Mesodermal cell (in vitro differentiated cells): ENCODE data around the gene B9D2.
A peak's percentile ranks its signal among the peaks of the same experiment; 100 is the strongest.

Experiments
- H3K27ac ChIP-seq: 2 replicates; pipeline ENCODE4 v1.7.0; 2013; ENCODE audit warnings: mild to moderate bottlenecking, low read depth, low read length, moderate library complexity; ENCODE audit not compliant: severe bottlenecking
- H3K36me3 ChIP-seq: 2 replicates; pipeline ENCODE4 v1.7.1; 2013; ENCODE audit warnings: mild to moderate bottlenecking, low read length, moderate library complexity; ENCODE audit not compliant: control insufficient read depth, insufficient read depth
- H3K4me1 ChIP-seq: one replicate; pipeline ENCODE4 v1.7.1; 2013; ENCODE audit warnings: mild to moderate bottlenecking, low read length; ENCODE audit not compliant: insufficient read depth, control insufficient read depth, poor library complexity, severe bottlenecking
- H3K4me3 ChIP-seq: 2 replicates; pipeline ENCODE4 v1.7.0; 2013; ENCODE audit warnings: low read length, control low read depth, mild to moderate bottlenecking; ENCODE audit not compliant: insufficient read depth, poor library complexity, severe bottlenecking; ENCODE audit errors: extremely low read depth
- H3K9me3 ChIP-seq: 2 replicates; pipeline ENCODE4 v1.7.1; 2013; ENCODE audit warnings: mild to moderate bottlenecking, low read length, moderate library complexity; ENCODE audit not compliant: control insufficient read depth
- WGBS, 2 experiments: methylation state at CpG; one replicate each; pipeline ENCODE4 v1.1.5; 2013; ENCODE audit warnings: missing lambda C conversion rate in 2 of 2; ENCODE audit not compliant: insufficient coverage in 2 of 2; 5-methylcytosine and 5-hydroxymethylcytosine counted together

The B9D2 gene

GRCh38 chr19:41403181-41403970 is 39.4 kb upstream of the B9D2 start:
- peaks cover 2% of the 10 kb centered on the region for H3K36me3 ChIP-seq
- WGBS, 2 experiments = 89 to 90% methylated on average over 11 of the region's 12 CpGs
- H3K27ac ChIP-seq = no peak overlapping the region
- no peaks in the 10 kb centered on the region for H3K9me3 ChIP-seq
- H3K4me3 ChIP-seq = no peak overlapping the region
- peaks cover 15% of the 10 kb centered on the region for H3K4me1 ChIP-seq

GRCh38 chr19:41402010-41402409 is 38.1 kb upstream of the B9D2 start:
- Histone ChIP-seq H3K4me3 (no peak overlapping the region), H3K36me3 (peaks cover 2% of the 10 kb centered on the region), H3K4me1 (peaks cover 11% of the 10 kb centered on the region), H3K9me3 (no peaks in the 10 kb centered on the region), H3K27ac (no peak overlapping the region)
- WGBS, 2 experiments = 100% methylated on average over 2 of the region's 3 CpGs; no CpG with 5 or more reads in 1 of the 2 experiments

DNA sequence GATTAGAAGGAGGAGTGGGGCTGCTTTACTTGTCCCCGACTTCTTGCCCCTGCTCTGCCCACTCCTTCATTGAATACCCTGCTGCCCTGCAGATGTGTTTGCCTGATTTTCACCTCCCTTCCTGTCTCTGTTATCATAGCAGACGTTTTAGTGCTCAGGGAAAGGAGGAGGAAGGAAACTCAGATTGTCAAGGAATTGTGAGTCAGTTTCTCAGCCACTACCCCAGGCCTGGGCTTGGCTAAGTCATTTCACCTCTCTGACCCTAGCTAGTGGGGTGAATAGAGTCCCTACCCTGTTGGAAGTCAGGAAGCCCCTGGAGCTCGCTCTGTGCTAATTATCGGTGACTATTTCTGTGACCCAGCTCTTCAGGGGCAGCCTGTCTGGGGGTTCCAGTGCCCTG is 37.5 kb upstream of the B9D2 start:
- 100% methylated on average over 2 of the region's 4 CpGs; no CpG with 5 or more reads in 1 of the 2 experiments for WGBS, 2 experiments
- Histone ChIP-seq H3K36me3 (peaks cover 2% of the 10 kb centered on the region), H3K4me1 (peaks cover 11% of the 10 kb centered on the region), H3K27ac (peak overlapping the region; percentile 16), H3K9me3 (no peaks in the 10 kb centered on the region), H3K4me3 (no peak overlapping the region)

GRCh38 chr19:41399525-41399924 is 35.6 kb upstream of the B9D2 start:
- H3K9me3 ChIP-seq = no peaks in the 10 kb centered on the region
- WGBS, 2 experiments = 79 to 88% methylated on average over 2 of the region's 2 CpGs
- H3K27ac ChIP-seq = no peak overlapping the region

GRCh38 chr19:41399091-41399490 is 35.1 kb upstream of the B9D2 start:
- Histone ChIP-seq H3K27ac (no peak overlapping the region), H3K4me1 (peaks cover 11% of the 10 kb centered on the region), H3K4me3 (peak overlapping the region; percentile 95), H3K36me3 (no peaks in the 10 kb centered on the region), H3K9me3 (no peaks in the 10 kb centered on the region)
- WGBS, 2 experiments = 89 to 100% methylated on average over 3 of the region's 3 CpGs

More at GRCh38 chr19:41399525-41399924, 35.6 kb upstream of the B9D2 start:
- Histone ChIP-seq H3K4me1 (peaks cover 11% of the 10 kb centered on the region), H3K36me3 (no peaks in the 10 kb centered on the region), H3K4me3 (no peak overlapping the region)

- no peak overlapping the region for H3K27ac ChIP-seq
- WGBS, 2 experiments = 56% methylated on average over 1 of the region's 3 CpGs
These were observed 34.6 kb upstream of the B9D2 start for GRCh38 chr19:41398598-41398997.

DNA sequence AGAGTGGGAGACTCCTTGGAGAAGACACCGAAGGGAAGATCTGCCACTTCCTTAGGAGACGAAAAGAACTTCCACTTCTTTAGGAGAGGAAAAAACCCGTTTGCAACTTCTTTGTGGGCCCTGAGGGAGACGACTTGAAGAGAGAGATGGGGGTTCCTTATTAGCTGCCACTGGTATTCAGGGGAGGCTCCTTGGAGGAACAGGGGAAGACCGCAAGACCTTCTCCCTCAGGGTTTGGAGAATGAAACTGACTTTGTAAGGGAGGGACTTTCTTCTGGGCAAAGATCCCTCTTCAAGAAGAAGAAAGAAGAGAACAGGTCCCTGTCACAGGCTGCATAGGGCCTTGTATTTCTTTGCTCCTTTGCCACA is 34.1 kb upstream of the B9D2 start:
- H3K4me3 ChIP-seq = peak overlapping the region; percentile 95
- no peaks in the 10 kb centered on the region for H3K36me3 ChIP-seq
- H3K4me1 ChIP-seq = peaks cover 11% of the 10 kb centered on the region
- H3K27ac ChIP-seq = peak overlapping the region; percentile 100
- 0% methylated on average over 3 to 5 of the region's 5 CpGs for WGBS, 2 experiments
- no peaks in the 10 kb centered on the region for H3K9me3 ChIP-seq

More at GRCh38 chr19:41398598-41398997, 34.6 kb upstream of the B9D2 start:
- peaks cover 11% of the 10 kb centered on the region for H3K4me1 ChIP-seq
- peak overlapping the region; percentile 95 for H3K4me3 ChIP-seq
- no peaks in the 10 kb centered on the region for H3K36me3 ChIP-seq
- H3K9me3 ChIP-seq = no peaks in the 10 kb centered on the region

DNA sequence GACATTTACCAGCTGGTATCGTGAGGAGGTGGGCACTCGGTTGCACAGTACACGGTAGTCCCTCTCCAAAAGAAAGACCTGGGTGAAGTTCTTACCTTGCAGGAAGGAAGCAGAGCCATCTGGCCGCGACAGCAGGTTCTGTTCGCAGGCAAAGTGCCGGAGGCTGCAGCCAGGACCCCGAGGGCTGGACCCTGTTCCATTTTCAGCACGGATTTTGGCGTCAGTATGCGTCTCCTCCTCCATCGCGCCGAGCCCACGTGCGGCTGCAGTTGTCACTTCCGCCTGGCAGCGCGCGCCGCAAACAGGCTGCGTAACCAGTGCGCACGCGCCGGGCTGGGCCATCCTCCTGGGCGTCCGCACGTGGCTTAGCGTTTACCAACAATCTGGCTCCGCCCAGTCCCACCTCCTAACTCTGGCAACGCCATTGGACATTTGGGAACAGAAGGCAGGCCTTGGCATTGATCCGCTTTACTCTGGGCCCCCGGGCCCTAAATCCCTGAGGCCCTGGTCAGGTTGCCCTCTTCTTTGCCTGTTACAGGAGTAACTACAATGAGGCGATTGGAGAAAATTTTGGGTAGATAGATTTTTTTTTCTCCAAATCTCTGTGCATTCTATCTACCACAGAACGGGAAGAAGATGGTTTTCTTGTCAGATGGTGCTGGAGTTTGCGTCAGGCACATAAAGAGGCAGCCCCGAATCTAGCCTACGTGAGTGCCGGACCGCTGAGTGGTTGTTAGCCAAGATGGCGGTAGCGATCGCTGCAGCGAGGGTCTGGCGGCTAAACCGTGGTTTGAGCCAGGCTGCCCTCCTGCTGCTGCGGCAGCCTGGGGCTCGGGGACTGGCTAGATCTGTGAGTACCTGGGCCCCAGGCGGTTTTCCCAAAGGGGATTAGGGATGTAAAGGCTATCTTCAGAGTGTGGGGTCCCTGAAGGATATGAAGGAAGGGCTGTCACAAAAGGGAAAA is 33.4 kb upstream of the B9D2 start, which contains the start of the genes BCKDHA and EXOSC5:
BCKDHA (plus strand) TSS at position 733 of the 964 bp plus-strand sequence; CDS start at position 743, 10 bp downstream.
EXOSC5 (minus strand) TSS at position 274 of the 964 bp plus-strand sequence; CDS start at position 243, 31 bp downstream.
- H3K36me3 ChIP-seq = no peaks in the 10 kb centered on the region
- H3K27ac ChIP-seq = peak within 1 kb of the TSS; percentile 100
- 0% methylated on average over 45 to 46 of the region's 50 CpGs for WGBS, 2 experiments
- H3K9me3 ChIP-seq = no peaks in the 10 kb centered on the region
- peaks cover 11% of the 10 kb centered on the region for H3K4me1 ChIP-seq
- peak within 1 kb of the TSS; percentile 95 for H3K4me3 ChIP-seq

DNA sequence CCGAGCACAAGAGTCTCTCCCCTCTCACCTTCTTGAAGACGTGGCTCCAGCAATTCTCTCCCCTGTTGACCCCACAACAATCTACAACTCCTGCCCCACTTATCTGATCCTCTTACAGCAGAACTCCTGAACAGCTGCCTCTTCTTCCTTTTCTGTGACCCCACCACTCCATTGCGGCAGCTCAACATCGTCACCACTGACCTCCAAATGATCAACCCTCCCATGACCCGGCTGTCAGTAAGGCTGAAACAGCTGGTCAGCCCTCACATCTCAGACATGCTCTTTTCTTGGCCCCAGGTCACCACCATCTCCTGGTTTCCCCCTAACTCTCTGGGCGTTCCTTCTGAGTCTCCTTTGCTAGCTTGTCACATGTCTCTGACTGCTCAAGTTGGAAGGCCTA is 31.4 kb upstream of the B9D2 start:
- Histone ChIP-seq H3K4me3 (no peak overlapping the region), H3K27ac (no peak overlapping the region), H3K9me3 (no peaks in the 10 kb centered on the region), H3K36me3 (peaks cover 16% of the 10 kb centered on the region), H3K4me1 (peaks cover 7% of the 10 kb centered on the region)
- 78 to 84% methylated on average over 6 of the region's 6 CpGs for WGBS, 2 experiments

- Histone ChIP-seq H3K4me3 (no peak overlapping the region), H3K9me3 (no peaks in the 10 kb centered on the region), H3K27ac (no peak overlapping the region), H3K36me3 (peaks cover 37% of the 10 kb centered on the region), H3K4me1 (no peaks in the 10 kb centered on the region)
- 95 to 98% methylated on average over 10 to 12 of the region's 12 CpGs for WGBS, 2 experiments
These were observed 28.8 kb upstream of the B9D2 start for GRCh38 chr19:41392775-41393174.
